OCI-LY7 (cell line): ENCODE data around the gene UCK2.

Experiments
- CTCF ChIP-seq: fragments of 200-600 bp; sonication (generic); conservative IDR thresholded peaks from 2 replicates; pipeline ENCODE4 v1.5.1; 2014; ENCODE audit warnings: mild to moderate bottlenecking, antibody characterized with exemption, low read length, moderate library complexity, mixed read lengths
- EZH2phosphoT487 ChIP-seq: fragments of 200-600 bp; sonication (generic); IDR thresholded peaks from 2 replicates; pipeline ENCODE4 v1.6.1; 2018; ENCODE audit warnings: low read depth, borderline replicate concordance, mild to moderate bottlenecking, mixed run types, antibody characterized with exemption, low read length, moderate library complexity, mixed read lengths

GRCh38 chr1:165860065-165860464, 32.7 kb downstream of the UCK2 start:
- TF ChIP-seq CTCF = no peak
- no peak for TF ChIP-seq EZH2phosphoT487
